Ramos (cell line): ENCODE results near the gene GAS7.

ENCODE experiments used
- in situ Hi-C: fragments of 300-500 bp; cut with MboI; formaldehyde crosslinking; loops from one replicate; pipeline ENCODE4 v1.14.3; 2022; ENCODE audit warnings: low sequenced_read_pairs; ENCODE audit not compliant: unreplicated experiment

The GAS7 gene

GRCh38 chr17:10201680-10202079 lies 3.3 kb upstream of the GAS7 start:
- in situ Hi-C loops, result no loop called here

- in situ Hi-C loops, result no loop called here
Measured at GRCh38 chr17:10200645-10201044, 2.2 kb upstream of the GAS7 start.

GRCh38 chr17:10200016-10200415 lies 1.6 kb upstream of the GAS7 start:
- in situ Hi-C loops, result no loop called here

GRCh38 chr17:10197721-10198508 lies 491 bp downstream of the GAS7 start:
- in situ Hi-C loops, result no loop called here

- in situ Hi-C loops, result no loop called here
Measured at GRCh38 chr17:10197362-10197720, 1.1 kb downstream of the GAS7 start.

GRCh38 chr17:10196941-10197340 lies 1.5 kb downstream of the GAS7 start:
- in situ Hi-C loops, result no loop called here

DNA sequence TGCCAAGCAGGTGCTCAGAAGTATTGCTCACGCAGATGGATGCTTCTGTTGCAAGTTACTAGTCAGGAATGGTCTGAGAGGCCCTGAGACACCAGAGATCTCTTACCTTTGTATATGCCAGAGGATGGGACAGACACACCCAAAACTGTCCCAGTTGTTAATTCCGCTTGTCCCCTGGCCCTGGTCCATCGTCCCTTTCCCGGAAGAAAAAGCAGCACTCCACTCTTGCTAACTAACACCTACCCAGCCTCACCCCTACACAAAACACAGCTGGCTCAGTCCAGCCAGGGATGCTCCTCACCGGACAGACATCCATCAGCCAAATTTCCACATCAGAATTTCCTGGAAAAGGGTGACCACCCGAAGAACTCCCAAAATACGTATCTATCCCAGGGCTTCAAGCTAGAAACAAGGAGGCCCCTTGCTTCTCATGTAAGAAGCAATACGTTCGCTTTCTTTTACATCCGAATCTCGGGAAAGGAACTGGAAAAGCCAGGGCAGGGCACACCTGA lies 2.0 kb downstream of the GAS7 start:
- in situ Hi-C loops, result no loop called here

- in situ Hi-C loops, result no loop called here
Measured at GRCh38 chr17:10195090-10195805, 3.2 kb downstream of the GAS7 start.

DNA sequence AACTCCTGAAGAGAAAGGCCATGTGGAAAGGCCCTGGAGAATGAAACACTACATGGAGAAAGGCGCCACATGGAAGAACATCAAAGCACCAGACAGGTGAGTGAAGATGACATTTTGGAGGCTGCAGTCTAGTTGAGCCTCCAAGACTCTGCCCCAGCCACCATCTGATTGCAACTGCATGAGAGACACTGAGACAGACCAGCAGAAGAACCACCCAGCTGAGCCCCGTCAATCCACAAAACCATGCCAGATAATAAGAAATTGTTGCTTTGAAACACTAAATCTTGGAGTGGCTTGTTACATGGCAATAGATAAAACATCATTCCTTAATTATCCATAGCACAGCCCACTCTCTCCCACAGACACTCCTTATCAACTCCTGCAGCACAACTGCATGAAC lies 4.8 kb downstream of the GAS7 start:
- in situ Hi-C loops, result no loop called here

- in situ Hi-C loops, result no loop called here
Measured at GRCh38 chr17:10192972-10193371, 5.4 kb downstream of the GAS7 start.

DNA sequence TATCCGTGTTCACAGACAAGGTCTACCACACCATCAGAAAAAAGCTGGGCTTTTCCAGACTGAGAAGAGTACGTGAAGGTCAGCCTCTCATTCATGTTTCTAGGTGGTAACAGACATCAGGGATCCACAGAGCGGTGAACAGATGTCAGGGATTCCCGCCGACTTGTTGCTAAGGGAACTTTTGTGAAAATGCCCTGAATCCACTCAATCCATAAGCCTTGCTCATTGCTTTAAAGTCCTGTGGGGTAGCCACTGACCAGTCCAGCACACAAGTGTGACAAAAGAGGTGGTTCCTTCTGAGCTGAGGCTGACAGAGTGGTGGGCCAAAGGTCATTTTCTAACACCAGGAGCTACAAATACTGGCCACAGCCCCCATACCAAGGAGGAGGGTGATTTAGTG lies 5.9 kb downstream of the GAS7 start:
- in situ Hi-C loops, result no loop called here

DNA sequence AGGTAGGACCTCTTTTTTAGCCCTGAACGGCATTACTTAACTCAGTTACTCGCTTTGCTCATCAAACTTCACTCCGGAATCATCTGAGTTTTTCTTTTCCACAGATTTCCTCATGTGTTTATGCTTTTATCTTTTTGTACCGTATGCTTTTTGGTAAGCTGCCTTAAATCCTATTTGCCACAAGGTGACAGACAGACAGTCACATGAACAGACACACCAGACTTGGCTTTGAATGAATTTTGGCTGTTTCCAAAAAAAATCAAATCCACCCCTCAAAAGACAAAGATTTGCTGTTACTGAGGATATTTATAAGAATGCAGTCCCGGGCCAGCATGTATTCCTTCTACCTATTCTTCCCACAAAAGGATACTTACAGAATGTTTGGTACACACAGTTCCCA lies 10.9 kb downstream of the GAS7 start:
- in situ Hi-C loops, result no loop called here

GRCh38 chr17:10186771-10187410 lies 11.5 kb downstream of the GAS7 start:
- in situ Hi-C loops, result no loop called here

- in situ Hi-C loops, result no loop called here
Measured at GRCh38 chr17:10183931-10184930, 14.2 kb downstream of the GAS7 start.

GRCh38 chr17:10182785-10183184 lies 15.6 kb downstream of the GAS7 start:
- in situ Hi-C loops, result no loop called here

- in situ Hi-C loops, result no loop called here
Measured at GRCh38 chr17:10178506-10178991, 19.9 kb downstream of the GAS7 start.

DNA sequence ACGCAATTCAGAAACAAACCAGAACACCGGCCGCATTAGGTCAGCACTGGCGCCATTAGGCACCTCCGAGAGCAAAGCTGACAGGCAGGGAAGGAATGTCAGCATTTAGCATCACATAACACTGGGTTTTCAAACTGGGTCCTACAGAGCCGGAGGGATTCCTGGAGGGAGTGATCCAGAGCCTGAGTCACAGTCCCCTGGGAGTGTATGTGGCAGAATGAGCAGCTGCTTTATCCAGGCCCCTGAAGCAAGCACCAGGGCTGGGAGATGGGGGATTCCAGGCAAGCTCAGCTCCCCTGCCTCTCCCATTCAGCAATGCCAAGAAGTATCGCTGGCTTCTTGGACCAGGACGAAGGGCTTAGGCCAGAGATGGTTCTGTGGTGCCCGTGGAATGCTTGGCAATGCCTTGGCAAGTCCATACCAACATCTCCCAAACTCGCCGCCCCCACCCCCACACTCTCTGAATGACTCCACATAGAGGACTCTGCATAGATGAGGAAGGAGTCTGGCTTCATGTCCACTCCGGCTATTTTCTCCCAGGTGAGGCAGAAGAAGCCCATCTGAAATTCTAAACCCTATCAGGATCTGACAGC lies 20.4 kb downstream of the GAS7 start:
- in situ Hi-C loops, result no loop called here

DNA sequence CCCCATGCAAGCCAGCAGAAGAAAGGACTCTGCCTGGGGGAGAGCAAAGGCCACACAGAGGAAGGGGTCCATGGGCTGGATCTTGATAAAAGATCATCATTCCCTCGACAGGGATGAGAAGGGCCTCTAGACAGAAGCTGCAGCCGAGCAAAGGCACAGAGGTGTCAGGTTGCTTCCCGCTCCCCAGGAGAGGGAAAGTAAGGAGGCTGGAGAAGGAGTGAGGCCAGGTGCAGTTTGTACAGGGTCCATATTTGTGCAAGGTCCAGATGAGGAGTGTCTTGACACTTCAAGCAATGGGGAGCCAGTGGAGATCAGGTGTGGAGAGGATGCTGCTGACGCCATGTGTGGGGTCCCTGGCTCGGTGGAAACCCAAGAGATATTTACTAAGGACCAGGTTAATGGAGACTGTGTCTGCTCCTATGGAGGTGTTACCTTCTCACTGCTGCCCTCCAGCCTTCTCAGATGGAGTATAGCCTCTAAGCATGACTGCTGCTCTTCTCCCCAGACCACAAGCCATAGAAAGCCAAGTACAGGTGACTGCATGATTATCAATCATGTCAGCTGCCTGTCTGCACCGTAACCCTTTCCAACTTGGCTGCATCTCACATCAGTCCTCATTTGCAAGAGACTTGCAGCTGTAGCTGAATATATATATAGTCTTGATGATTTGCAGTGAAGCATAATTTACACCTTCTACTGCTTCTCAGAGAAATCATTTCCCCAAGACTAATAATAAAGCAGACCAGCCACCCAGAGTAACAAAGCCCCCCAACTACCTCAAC lies 21.1 kb downstream of the GAS7 start:
- in situ Hi-C loops, result no loop called here

GRCh38 chr17:10173913-10174312 lies 24.5 kb downstream of the GAS7 start:
- in situ Hi-C loops, result no loop called here
